Left renal cortex interstitium (tissue), 4 donors: ENCODE results near the gene ADAMTSL5. TPM values are rescaled to one million over a fixed set of nuclear protein-coding genes. Genes with fewer than 3 reads are reported as not detected.

Experiments
- DNase-seq, 4 donors: peaks; one replicate each; pipeline ENCODE4 v3.0.0-alpha.2; 2013; ENCODE audit warnings: low read depth in 4 of 4, low spot score in 2 of 4, missing footprints in 1 of 4
- polyA plus RNA-seq, 4 donors: library from polyadenylated mRNA; unstranded; fragments of 120-200 nt; gene quantifications; one replicate each; pipeline ENCODE4 v1.2.1, GENCODE V29; 2013; ENCODE audit not compliant: insufficient read length in 4 of 4

The ADAMTSL5 gene
- polyA plus RNA-seq, 4 donors = 0.23 to 1.2 (median 0.92) TPM

GRCh38 chr19:1468274-1468820 lies 44.5 kb downstream of the ADAMTSL5 start:
- no peak for DNase-seq

DNA sequence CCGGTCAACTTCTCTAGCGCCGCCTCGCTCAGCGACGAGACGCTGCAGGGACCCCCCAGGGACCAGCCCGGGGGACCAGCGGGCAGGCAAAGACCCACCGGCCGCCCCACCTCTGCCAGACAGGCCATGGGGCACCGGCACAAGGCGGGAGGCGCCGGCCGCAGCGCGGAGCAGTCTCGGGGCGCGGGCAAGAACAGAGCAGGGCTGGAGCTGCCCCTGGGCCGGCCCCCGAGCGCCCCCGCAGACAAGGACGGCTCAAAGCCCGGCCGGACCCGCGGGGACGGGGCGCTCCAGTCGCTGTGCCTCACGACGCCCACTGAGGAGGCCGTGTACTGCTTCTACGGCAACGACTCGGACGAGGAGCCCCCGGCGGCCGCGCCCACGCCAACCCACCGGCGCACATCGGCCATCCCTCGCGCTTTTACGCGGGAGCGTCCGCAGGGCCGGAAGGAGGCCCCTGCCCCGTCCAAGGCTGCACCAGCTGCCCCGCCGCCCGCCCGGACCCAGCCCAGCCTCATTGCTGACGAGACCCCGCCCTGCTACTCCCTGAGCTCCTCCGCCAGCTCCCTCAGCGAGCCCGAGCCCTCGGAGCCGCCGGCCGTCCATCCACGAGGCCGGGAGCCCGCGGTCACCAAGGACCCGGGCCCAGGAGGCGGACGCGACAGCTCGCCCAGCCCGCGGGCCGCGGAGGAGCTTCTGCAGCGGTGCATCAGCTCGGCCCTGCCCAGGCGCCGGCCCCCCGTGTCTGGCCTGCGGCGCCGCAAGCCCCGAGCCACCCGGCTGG lies 45.1 kb downstream of the ADAMTSL5 start:
- DNase-seq = no peak

DNA sequence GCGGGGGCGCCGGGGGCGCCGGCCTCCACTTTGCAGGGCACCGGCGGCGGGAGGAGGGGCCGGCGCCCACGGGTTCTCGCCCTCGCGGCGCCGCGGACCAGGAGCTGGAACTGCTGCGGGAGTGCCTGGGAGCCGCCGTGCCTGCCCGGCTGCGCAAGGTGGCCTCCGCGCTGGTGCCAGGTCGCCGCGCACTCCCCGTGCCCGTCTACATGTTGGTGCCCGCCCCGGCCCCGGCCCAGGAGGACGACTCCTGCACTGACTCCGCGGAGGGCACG lies 45.7 kb downstream of the ADAMTSL5 start:
- DNase-seq = no peak

DNA sequence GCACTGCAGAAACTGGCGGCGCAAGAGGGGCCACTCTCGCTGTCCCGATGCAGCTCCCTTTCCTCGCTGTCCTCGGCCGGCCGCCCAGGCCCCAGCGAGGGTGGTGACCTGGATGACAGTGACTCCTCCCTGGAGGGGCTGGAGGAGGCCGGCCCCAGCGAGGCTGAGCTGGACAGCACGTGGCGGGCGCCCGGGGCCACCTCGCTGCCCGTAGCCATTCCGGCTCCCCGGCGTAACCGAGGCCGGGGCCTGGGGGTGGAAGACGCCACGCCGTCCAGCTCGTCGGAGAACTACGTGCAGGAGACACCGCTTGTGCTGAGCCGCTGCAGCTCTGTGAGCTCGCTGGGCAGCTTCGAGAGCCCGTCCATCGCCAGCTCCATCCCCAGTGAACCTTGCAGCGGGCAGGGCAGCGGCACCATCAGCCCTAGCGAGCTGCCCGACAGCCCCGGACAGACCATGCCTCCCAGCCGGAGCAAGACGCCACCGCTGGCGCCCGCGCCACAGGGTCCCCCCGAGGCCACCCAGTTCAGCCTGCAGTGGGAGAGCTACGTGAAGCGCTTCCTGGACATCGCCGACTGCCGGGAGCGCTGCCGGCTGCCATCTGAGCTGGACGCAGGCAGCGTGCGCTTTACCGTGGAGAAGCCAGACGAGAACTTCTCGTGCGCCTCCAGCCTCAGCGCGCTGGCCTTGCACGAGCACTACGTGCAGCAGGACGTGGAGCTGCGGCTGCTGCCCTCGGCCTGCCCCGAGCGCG lies 46.2 kb downstream of the ADAMTSL5 start:
- DNase-seq = no peak

- no peak for DNase-seq
These were observed 46.8 kb downstream of the ADAMTSL5 start for GRCh38 chr19:1466018-1466460.

- no peak for DNase-seq
These were observed 47.4 kb downstream of the ADAMTSL5 start for GRCh38 chr19:1465191-1466016.

DNA sequence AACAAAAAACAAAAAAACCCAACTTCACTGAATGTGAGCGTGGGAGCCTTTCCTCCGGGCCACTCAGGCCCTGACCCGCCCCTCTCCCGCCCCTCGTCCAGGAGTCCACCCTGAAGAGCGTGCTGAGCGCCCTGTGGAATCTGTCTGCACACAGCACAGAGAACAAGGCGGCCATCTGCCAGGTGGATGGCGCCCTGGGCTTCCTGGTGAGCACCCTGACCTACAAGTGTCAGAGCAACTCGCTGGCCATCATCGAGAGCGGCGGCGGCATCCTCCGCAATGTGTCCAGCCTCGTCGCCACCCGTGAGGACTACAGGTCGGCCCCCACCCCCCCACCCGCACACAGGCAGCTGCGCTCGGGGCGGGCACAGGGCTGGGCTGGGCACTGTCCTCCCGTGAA lies 51.0 kb downstream of the ADAMTSL5 start:
- no peak for DNase-seq

DNA sequence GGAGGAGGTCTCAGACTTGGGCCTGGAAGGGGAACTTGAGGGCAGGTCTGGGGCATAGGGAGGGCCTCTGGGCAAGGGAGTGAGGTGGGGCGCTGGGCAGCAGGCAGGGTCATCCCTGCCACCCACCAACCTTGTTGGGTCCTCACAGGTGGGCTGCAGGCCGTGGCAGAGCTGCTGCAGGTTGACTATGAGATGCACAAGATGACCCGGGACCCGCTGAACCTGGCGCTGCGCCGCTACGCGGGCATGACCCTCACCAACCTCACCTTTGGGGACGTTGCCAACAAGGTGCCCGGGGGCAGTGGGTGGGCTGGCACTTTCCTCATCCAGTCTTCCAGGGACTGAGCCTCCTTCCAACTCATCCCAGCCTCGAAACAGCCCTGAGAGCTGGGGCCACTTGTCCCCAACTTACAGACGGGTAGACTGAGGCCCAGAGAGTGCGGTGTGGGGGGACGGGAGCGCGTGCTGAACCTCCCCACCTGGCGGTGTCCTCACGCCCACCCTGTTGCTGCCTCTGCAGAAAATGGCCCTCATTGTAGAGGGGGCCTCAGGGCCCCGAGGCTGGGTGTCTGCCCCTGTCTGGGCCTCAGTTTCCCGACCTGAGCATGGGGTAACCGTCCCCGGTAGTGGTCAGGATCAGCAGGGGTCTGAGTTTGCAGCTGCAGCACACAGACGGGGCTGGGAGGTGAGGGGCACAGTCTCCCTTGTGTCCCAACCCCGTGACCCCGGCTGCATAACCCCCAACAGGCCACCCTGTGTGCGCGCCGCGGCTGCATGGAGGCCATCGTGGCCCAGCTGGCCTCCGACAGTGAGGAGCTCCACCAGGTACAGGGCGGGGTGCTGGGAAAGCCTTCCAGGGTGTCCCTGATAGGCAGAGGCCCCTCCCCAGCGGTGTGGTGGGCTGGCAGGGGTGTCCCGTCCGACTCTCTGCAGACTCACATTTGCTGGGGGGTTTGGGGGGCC lies 52.5 kb downstream of the ADAMTSL5 start:
- no peak for DNase-seq

- no peak for DNase-seq
These were observed 53.3 kb downstream of the ADAMTSL5 start for GRCh38 chr19:1459479-1459878.

DNA sequence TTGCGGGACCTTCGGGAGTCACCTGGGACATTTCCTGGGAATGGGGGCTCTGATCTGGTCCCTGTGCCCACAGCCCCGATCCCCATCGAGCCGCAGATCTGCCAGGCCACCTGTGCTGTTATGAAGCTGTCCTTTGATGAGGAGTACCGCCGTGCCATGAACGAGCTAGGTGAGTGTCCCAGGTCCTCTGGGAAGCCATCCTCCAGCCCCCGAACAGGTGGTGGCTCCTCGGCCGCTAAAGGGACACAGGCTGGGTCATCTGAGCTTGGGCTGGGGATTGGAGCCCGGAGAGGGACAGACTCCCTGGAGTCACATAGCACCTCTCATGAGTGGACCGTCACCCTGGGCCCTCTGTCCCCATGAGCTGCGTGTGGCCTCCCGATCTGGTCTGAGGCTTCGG lies 54.9 kb downstream of the ADAMTSL5 start:
- no peak for DNase-seq

DNA sequence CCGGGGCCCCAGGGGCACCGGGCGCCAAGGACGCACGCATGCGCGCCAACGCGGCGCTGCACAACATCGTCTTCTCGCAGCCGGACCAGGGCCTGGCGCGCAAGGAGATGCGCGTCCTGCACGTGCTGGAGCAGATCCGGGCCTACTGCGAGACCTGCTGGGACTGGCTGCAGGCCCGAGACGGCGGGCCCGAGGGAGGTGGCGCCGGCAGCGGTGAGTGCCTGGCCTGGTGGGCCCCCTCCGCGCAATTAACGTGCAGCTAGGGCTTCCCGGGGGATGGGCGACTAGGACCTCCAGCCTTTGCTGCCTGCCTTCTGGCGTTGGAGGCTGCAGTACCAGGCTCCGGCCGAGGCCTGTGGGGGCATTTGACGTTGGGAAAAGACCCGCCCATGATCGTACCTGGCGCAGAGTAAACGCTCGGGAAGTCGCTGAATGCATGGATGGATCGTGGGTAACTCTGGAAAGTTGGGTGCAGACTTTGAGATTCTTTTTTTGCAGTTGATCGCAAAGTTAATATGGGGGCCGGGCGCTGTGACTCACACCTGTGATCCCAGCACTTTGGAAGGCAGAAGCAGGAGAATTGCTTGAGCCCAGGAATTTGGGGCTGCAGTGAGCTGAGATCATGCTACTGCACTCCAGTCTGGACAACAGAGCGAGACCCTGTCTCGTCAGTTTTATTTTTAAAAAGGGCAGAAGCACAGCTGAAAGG lies 55.6 kb downstream of the ADAMTSL5 start:
- no peak for DNase-seq

- no peak for DNase-seq
These were observed 56.5 kb downstream of the ADAMTSL5 start for GRCh38 chr19:1456121-1456900.

- DNase-seq = no peak
These were observed 57.3 kb downstream of the ADAMTSL5 start for GRCh38 chr19:1455336-1456120.

Other genes with a start within 250 kb of the ADAMTSL5 start
- gene CIRBP, start 243.7 kb downstream of the ADAMTSL5 start, polyA plus RNA-seq = 1,000 to 10,000 TPM in 1 of 4 donors, 100 to 1,000 TPM in 3; 787 to 1,013 (median 826) TPM
- gene FAM174C, start 237.5 kb downstream of the ADAMTSL5 start, polyA plus RNA-seq = 10 to 100 TPM; 13.3 to 30.9 (median 26.1) TPM
- 1 to 10 TPM; 1.8 to 5.8 (median 4.3) TPM for gene EFNA2, start 227.1 kb downstream of the ADAMTSL5 start, polyA plus RNA-seq
- gene NDUFS7, start 129.1 kb downstream of the ADAMTSL5 start, polyA plus RNA-seq = 10 to 100 TPM; 43.6 to 99.1 (median 85.1) TPM
- 10 to 100 TPM; 24.4 to 44.5 (median 40.2) TPM for gene GAMT, start 111.5 kb downstream of the ADAMTSL5 start, polyA plus RNA-seq
- 100 to 1,000 TPM in 2 of 4 donors, 10 to 100 TPM in 2; 67.1 to 110 (median 95.0) TPM for gene DAZAP1, start 105.4 kb downstream of the ADAMTSL5 start, polyA plus RNA-seq
- 1,000 to 10,000 TPM in 1 of 4 donors, 100 to 1,000 TPM in 3; 623 to 1,048 (median 767) TPM for gene RPS15, start 74.6 kb downstream of the ADAMTSL5 start, polyA plus RNA-seq
- 1 to 10 TPM; 1.1 to 2.0 (median 1.8) TPM for gene APC2, start 62.9 kb downstream of the ADAMTSL5 start, polyA plus RNA-seq
- gene C19orf25, start 33.8 kb downstream of the ADAMTSL5 start, polyA plus RNA-seq = 10 to 100 TPM; 17.1 to 38.3 (median 33.1) TPM
- 10 to 100 TPM in 1 of 4 donors, 1 to 10 TPM in 3; 3.5 to 11.6 (median 7.4) TPM for gene PCSK4, start 22.7 kb downstream of the ADAMTSL5 start, polyA plus RNA-seq
- 10 to 100 TPM; 12.5 to 24.8 (median 18.2) TPM for gene REEP6, start 21.8 kb downstream of the ADAMTSL5 start, polyA plus RNA-seq
- under 1 TPM; 0.06 to 0.46 (median 0.43) TPM for gene PLK5, start 11.1 kb upstream of the ADAMTSL5 start, polyA plus RNA-seq
- gene MEX3D, start 55.3 kb upstream of the ADAMTSL5 start, polyA plus RNA-seq = 10 to 100 TPM; 17.8 to 45.1 (median 32.6) TPM
- gene MBD3, start 79.8 kb upstream of the ADAMTSL5 start, polyA plus RNA-seq = 10 to 100 TPM; 43.4 to 85.4 (median 75.7) TPM
- gene UQCR11, start 92.4 kb upstream of the ADAMTSL5 start, polyA plus RNA-seq = 100 to 1,000 TPM in 3 of 4 donors, 10 to 100 TPM in 1; 98.3 to 185 (median 125) TPM
- gene TCF3, start 139.6 kb upstream of the ADAMTSL5 start, polyA plus RNA-seq = 100 to 1,000 TPM in 3 of 4 donors, 10 to 100 TPM in 1; 90.2 to 139 (median 124) TPM
- under 1 TPM in 2 of 4 donors, not detected in 2; 0.05 to 0.08 TPM for gene ONECUT3, start 240.5 kb upstream of the ADAMTSL5 start, polyA plus RNA-seq